Motor neuron (in vitro differentiated cells): Measurements from ENCODE around the gene VDR. TPM values are rescaled to one million over a fixed set of nuclear protein-coding genes. Genes with fewer than 3 reads are reported as not detected.

Experiments used
- ATAC-seq, 8 experiments: fragments of 200-7000 bp; cut with Tn5 transposase; replicated peaks in 6 of 8; 2 replicates each; pipeline ENCODE4 v1.8.0; 2021; ENCODE audit warnings: mild to moderate bottlenecking in 8 of 8, moderate library complexity in 8 of 8
- H3K27ac ChIP-seq, 2 donors: fragments of 250-450 bp; sonication (Bioruptor Pico); 2 replicates each; pipeline ENCODE4 v1.9.0; 2021; ENCODE audit warnings: antibody characterized with exemption in 2 of 2, mild to moderate bottlenecking in 2 of 2, moderate library complexity in 1 of 2
- H3K4me1 ChIP-seq, 2 donors: fragments of 250-450 bp; sonication (Bioruptor Pico); replicated peaks in 1 of 2; 2 replicates each; pipeline ENCODE4 v1.6.1; 2021; ENCODE audit warnings: antibody characterized with exemption in 2 of 2, mild to moderate bottlenecking in 2 of 2, moderate library complexity in 1 of 2
- H3K4me3 ChIP-seq, 5 donors: fragments of 250-450 bp; sonication (Bioruptor Pico); 2 replicates each; pipeline ENCODE4 v1.9.0; 2021; ENCODE audit warnings: antibody characterized with exemption in 5 of 5, mild to moderate bottlenecking in 5 of 5, moderate library complexity in 4 of 5
- WGBS, 10 experiments: fragments of 450-650 bp; shearing (Covaris generic); methylation state at CpG; one replicate each; pipeline ENCODE4 v1.0.0; 2022; 5-methylcytosine and 5-hydroxymethylcytosine counted together
- in situ Hi-C, 9 experiments: fragments of 400-800 bp; cut with MboI; loops; one replicate each; pipeline ENCODE4 v1.15.0; 2021; ENCODE audit warnings: low sequenced_read_pairs in 9 of 9, low pct_unique_long_range_greater_than_20kb in 2 of 9; ENCODE audit not compliant: unreplicated experiment in 9 of 9
- total RNA-seq, 8 experiments: library from RNA; unstranded; fragments of 300-600 nt; gene quantifications; 2 replicates each; pipeline versions ENCODE4 v1.2.3 to v1.2.4, GENCODE V29; 2022

The VDR gene
- total RNA-seq, 8 experiments from 2014 or later = 0.08 to 70.8 (median 0.87) TPM

DNA sequence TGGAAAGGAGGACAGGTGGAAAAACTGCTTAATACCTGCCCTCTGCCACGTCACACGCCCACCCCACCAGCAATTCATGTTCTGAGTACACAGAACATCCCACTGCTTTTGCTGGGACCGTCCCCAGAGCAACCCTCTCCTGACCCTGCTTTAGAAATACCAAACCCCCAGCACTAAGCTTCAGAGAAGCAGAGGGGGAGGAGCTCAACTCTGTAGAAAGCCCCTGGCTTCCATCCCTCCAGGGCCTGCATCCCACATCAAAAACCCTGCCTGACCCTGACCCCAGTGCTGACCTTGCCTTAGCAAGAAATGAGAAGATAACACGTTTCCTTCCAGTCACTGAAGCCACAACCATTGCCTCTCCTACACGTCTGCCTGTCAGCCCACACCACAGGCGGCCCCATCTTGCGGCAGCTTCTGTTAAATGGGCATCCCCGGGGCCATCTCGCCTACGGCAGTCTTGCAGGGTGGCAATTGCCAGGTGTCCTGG is 19.7 kb downstream of the VDR start:
- WGBS, 10 experiments = 44 to 100% (median 81%) methylated on average over 2 to 10 of the region's 10 CpGs; no CpG with 5 or more reads in 4 of the 10 experiments
- Histone ChIP-seq H3K4me3 (no peak overlapping the region), H3K4me1 (no peaks in the 10 kb centered on the region), H3K27ac (no peak overlapping the region)
- no peak for ATAC-seq
- in situ Hi-C loops = no loop called here

DNA sequence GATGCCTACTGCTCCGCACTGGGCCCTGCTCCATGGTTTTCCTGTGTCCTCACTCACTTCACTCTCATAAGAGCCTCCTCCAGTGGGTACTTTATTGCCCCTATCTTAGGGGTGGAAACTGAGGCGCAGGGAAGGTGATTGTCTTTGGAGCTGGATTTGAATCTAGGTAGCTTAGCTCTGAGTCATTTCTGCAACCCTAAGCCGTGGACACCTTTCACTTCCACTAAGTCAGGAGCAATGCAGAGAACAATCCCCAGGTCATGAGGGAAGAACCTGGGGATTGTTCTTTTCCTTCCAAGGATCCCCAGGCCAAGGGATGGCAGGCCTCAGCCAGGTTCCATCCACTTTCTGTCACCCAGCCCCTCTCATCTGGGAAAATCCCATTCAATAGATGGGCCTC is 20.3 kb downstream of the VDR start:
- Histone ChIP-seq H3K4me1 (no peaks in the 10 kb centered on the region), H3K27ac (no peak overlapping the region), H3K4me3 (no peak overlapping the region)
- ATAC-seq = no peak
- in situ Hi-C loops = no loop called here
- WGBS, 10 experiments = 0 to 50% (median 15%) methylated on average over 1 to 2 of the region's 3 CpGs; no CpG with 5 or more reads in 6 of the 10 experiments

DNA sequence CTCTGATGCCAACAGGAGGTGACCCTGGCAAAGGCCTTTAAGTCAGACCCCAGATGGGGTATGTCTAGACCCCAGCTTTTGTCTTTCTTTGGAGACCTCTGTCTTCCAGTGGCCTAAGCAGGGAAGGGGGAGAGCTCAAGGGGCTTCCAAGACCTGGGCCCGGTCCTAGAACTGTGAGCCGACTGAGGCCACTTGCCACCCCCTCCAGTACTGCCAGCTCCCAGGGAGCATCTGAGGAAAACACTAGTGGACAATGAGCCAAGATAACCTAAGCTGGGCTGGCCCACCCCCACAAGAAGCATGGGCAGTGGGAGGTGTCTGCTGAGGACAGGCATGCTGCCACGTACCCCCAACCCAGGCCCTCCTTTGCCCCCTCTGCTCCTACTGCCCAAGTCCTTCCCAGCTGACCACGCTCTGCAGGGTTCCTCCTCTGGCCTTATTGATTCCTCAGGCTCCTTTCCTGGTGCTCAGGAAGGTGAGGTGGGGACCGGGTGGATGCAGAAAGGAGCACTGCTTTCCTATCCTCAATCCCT is 21.1 kb downstream of the VDR start:
- in situ Hi-C loops = no loop called here

DNA sequence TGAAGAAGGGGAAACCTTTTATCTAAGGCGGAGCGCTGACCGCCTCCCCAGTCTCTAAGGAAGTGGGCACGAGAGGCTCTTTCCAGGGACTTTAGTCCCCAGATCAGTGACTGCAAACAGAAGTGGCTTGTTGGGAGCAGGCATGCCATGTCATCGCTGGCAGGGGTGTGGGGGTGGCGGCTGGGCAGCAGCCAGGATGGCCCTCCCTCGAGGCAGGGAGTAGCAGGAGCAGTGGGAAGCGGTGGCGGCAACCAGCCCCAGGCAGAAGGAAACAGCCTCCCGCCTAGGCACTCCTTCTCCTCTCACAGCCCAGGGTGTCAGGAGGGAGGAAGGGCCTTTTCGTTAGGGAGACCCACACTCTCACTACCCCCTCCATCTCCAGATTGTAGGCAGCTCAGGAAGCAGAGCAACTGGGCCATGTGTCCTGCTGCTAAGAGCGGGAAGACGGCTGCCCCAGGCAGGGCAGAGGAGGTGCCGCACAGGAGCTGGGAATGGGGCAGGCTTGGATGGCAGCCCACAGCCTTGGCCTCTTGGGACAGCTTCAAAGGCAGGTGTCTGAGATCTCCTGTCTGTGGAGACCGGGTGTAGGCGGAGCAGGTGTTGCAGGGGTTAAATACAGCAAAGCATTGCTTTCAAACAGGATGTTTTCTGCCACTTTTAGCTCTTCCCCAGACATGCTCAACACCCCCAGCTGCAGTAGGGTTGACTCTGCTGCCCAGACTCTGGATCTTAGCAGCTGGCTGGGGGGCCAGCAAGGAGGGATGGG is 21.8 kb downstream of the VDR start:
- peak in 4 of 8 experiments; percentile 26 to 53 (median 34) for ATAC-seq
- H3K4me3 ChIP-seq = no peak overlapping the region
- no peak overlapping the region for H3K27ac ChIP-seq
- H3K4me1 ChIP-seq = no peaks in the 10 kb centered on the region
- 60 to 100% (median 78%) methylated on average over 1 to 10 of the region's 16 CpGs; no CpG with 5 or more reads in 4 of the 10 experiments for WGBS, 10 experiments
- in situ Hi-C loops = no loop called here

More for the DNA sequence above, 21.1 kb downstream of the VDR start:
- H3K27ac ChIP-seq = no peak overlapping the region
- no peak for ATAC-seq
- H3K4me1 ChIP-seq = no peaks in the 10 kb centered on the region
- no peak overlapping the region for H3K4me3 ChIP-seq
- WGBS, 10 experiments = 80 to 100% (median 80%) methylated on average over 1 to 2 of the region's 5 CpGs; no CpG with 5 or more reads in 7 of the 10 experiments

DNA sequence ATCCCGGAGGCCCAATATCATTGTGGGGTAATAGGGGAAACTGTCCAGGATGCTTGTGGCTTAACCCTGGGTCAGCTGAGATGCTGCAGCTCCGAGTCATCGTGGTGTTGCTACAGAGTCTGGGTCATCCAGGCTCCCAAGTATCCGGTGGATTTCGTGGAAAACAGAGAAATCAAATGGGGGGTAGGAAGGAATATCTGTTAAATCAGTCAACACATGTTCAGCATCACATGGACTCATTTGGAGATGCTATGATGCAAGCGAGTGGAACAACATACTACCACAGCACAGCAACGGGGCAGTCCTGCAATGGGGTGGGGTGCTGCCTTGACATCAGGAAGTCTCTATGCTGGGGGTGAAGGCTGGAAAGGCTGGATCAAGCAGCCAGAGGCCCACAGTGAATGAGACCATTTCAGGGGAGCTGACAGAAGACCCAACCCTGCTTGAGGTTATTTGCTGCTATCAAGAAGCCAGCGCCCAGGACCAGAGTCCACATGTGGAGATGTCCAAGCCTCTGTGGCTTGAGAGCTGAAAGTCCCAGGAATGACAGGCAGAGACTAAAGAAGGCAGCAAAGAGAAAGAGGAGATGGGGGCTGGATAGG is 22.9 kb downstream of the VDR start:
- no peak overlapping the region for H3K4me3 ChIP-seq
- 11 to 100% (median 83%) methylated on average over 1 to 7 of the region's 8 CpGs; no CpG with 5 or more reads in 2 of the 10 experiments for WGBS, 10 experiments
- no peaks in the 10 kb centered on the region for H3K4me1 ChIP-seq
- ATAC-seq = peak in 2 of 8 experiments; percentile 56 to 78
- in situ Hi-C loops = no loop called here
- H3K27ac ChIP-seq = no peak overlapping the region

DNA sequence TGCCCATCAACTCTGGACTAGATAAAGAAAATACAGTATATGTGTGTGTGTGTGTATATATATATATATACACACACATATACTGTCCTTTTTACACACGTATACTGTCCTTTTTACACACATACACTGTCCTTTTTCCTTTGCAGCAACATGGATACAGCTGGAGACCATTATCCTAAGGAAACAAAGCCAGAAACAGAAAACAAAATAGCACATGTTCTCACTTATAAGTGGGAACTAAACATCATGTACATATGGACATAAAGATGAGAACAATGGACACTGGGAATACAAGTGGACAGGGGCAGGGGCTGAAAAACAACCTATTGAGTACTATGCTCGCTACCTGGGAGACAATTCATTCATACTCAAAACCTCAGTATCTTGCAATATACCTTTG is 23.7 kb downstream of the VDR start:
- no peak overlapping the region for H3K4me3 ChIP-seq
- H3K4me1 ChIP-seq = no peaks in the 10 kb centered on the region
- in situ Hi-C loops = no loop called here
- no peak overlapping the region for H3K27ac ChIP-seq
- WGBS, 10 experiments = 80 to 100% (median 100%) methylated on average over 1 to 2 of the region's 2 CpGs; no CpG with 5 or more reads in 1 of the 10 experiments
- no peak for ATAC-seq

DNA sequence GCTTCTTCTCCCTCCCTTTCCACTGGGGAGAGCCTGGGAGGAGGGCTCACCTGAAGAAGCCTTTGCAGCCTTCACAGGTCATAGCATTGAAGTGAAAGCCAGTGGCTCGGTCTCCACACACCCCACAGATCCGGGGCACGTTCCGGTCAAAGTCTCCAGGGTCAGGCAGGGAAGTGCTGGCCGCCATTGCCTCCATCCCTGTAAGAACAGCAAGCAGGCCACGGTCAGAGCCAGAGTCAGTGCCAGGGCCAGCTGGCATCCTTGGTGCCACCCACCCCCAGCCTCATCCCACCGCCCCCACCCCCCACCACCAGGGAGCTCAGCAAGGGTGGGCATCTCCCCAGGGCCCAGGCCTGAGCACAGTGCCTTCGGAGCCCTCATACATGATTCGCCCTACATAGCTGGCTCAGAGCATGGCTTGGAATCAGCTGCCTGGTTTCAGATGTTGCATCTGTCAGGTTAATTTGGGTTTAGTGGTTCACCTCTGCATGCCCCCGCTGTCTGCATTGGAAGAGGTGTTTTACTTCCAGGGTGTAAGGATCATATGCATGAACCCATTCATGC is 25.8 kb downstream of the VDR start:
- H3K27ac ChIP-seq = no peak overlapping the region
- in situ Hi-C loops = no loop called here

DNA sequence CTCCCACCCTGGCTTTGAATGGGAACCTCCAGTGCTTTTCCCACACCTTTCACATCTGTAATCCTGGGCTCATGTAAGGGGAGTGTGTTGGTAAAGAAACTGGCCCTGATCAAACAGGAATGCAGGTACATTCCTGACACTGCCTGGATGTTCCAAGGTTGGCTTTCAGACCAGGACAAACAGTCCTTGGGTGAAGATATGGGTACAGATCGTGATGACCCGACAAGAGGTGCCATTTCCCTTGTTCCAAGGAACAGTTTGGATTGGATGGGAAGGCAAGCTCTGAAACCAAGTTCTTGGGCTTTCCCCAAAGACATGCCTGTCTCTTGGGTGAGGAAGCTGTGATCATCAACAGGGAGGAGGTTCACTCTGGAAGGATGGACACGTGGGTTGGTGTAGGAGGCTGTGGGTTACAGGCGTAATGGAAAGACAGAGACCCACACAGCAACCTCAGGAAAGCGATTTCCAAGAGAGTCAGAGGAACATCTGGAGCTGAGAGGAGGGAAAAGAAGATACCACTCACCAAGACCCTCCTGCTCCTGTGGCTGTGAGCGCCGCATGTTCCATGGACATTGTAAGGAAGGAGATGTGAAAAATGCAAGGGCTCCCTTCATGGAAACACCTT is 26.4 kb downstream of the VDR start:
- no peak overlapping the region for H3K4me3 ChIP-seq
- 78 to 100% (median 96%) methylated on average over 2 to 7 of the region's 7 CpGs; no CpG with 5 or more reads in 6 of the 10 experiments for WGBS, 10 experiments
- in situ Hi-C loops = no loop called here
- no peak overlapping the region for H3K27ac ChIP-seq
- no peaks in the 10 kb centered on the region for H3K4me1 ChIP-seq
- ATAC-seq = no peak

More for the DNA sequence above, 25.8 kb downstream of the VDR start:
- H3K4me3 ChIP-seq = no peak overlapping the region
- WGBS, 10 experiments = 96 to 100% methylated on average over 2 to 4 of the region's 10 CpGs; no CpG with 5 or more reads in 8 of the 10 experiments
- no peak for ATAC-seq
- no peaks in the 10 kb centered on the region for H3K4me1 ChIP-seq

DNA sequence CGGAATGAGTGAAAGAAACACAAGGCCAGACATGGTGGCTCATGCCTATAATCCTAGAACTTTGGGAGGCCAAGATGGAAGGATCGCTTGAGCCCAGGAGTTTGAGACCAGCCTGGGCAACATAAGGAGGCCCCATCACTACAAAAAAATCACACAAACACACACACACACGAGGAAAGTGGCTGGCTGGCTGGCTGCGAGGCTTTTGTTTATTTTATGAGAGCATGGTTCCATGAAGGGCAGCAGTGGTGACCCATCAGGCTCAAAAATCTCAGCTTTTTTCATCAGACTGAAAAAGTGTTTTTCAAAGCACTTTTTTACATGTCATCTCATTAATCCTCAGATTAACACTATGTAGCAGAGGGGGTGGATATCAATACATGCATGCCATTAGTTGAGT is 27.7 kb downstream of the VDR start:
- ATAC-seq = no peak

DNA sequence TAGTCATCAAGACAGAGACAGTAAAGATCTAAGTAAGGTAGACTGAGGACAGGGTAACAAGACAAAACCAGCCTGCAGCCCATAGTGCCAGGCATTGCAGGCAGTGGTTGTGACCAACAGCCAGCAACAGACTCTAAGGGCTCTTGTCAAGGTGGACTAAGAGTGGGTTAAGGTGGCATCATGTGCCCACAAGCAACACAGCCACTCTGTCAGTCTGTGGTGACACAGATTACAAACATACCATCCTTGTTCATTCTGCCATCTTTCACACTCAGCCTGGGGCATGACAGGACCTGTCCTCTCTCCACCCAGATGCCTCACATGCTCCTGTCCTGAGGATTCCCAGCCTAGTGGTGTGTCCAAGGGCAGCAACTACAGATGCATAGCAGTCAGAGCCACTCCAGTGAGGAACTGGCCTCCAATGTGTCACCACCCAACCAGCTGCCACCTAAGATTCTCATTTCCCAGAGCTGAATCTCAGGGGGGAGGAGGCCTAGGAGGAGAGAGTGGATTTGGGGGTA is 28.3 kb downstream of the VDR start:
- no peaks in the 10 kb centered on the region for H3K4me1 ChIP-seq
- peak in 3 of 8 experiments; percentile 58 to 92 (median 82) for ATAC-seq
- in situ Hi-C loops = no loop called here
- H3K27ac ChIP-seq = no peak overlapping the region
- no peak overlapping the region for H3K4me3 ChIP-seq

More for the DNA sequence above, 27.7 kb downstream of the VDR start:
- H3K4me3 ChIP-seq = no peak overlapping the region
- no peaks in the 10 kb centered on the region for H3K4me1 ChIP-seq
- no peak overlapping the region for H3K27ac ChIP-seq
- in situ Hi-C loops = no loop called here
- 33 to 93% (median 80%) methylated on average over 1 to 3 of the region's 4 CpGs; no CpG with 5 or more reads in 1 of the 10 experiments for WGBS, 10 experiments

DNA sequence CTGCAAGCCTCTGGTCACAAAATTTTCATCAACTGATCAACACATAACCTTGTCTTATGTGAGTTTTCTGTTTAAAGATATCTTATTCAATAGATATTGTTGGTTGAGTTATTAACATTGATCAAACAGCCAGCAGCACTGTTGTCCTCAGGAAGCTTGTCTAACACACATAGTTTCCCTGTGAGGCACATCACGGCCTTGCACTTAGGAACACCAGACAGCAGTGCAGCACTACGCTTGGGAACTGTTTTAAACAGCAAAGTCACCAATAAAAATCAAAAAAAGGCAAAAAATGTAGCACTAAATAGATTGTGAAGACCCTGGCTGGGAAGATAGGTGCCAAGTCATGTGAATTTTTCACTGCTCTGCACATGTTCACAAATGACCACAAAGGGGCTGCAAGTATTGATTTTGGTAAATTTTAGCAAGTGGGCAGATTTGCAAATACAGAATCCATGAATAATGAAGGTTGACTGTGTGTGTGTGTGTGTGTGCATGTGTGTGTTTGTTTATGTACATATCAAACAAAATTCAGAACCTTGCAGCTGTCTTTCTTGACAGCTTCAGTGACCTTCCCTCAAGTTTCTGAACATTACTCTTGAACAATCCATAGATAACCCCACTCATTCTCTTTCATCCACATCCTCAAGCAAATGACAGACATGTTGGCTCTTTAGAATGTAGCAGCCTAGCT is 28.9 kb downstream of the VDR start:
- Histone ChIP-seq H3K4me1 (no peaks in the 10 kb centered on the region), H3K4me3 (no peak overlapping the region), H3K27ac (no peak overlapping the region)
- peak in 3 of 8 experiments; percentile 38 to 74 (median 54) for ATAC-seq
- 60 to 100% (median 82%) methylated on average over 1 to 2 of the region's 2 CpGs; no CpG with 5 or more reads in 5 of the 10 experiments for WGBS, 10 experiments
- in situ Hi-C loops = no loop called here

DNA sequence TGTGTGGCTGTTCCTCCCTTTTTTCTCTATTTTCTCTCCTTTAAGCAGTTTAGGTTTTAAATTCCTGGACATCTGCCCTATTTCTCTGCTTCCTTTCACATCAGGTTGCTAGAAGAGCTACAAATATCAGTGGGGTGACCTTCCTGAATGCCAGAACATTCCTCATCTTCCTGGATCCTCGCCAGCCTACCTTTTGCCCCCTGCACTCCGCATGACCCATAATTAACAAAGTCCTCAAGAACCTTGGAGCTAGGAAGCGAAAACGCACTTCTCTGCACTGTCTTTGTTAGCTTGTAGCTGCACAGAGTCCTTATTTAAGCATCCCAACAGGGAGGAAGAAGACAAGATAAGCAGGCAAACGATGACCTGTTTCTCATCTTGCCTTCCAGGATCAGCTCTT is 30.5 kb downstream of the VDR start:
- 61 to 90% (median 83%) methylated on average over 1 to 5 of the region's 5 CpGs; no CpG with 5 or more reads in 3 of the 10 experiments for WGBS, 10 experiments
- H3K4me1 ChIP-seq = no peaks in the 10 kb centered on the region
- no peak overlapping the region for H3K4me3 ChIP-seq
- H3K27ac ChIP-seq = no peak overlapping the region
- ATAC-seq = no peak
- in situ Hi-C loops = no loop called here
